Smooth muscle cell (in vitro differentiated cells): ENCODE data around the gene SLC1A1. TPM values are rescaled to one million over a fixed set of nuclear protein-coding genes. Genes with fewer than 3 reads are reported as not detected.

Experiments used
- DNase-seq: peaks from one replicate; lab custom pipeline; 2025; ENCODE audit not compliant: unreplicated experiment; lab: John Stamatoyannopoulos, UW
- H2AFZ ChIP-seq: fragments of 200-600 bp; sonication (generic); 2 replicates; pipeline ENCODE4 v1.6.0; 2016; ENCODE audit warnings: antibody characterized with exemption, low read depth, mild to moderate bottlenecking
- H3F3A ChIP-seq: fragments of 200-600 bp; sonication (generic); 2 replicates; pipeline ENCODE4 v1.6.0; 2017; ENCODE audit warnings: antibody characterized with exemption, low read depth
- H3K27ac ChIP-seq: fragments of 200-600 bp; sonication (generic); 2 replicates; pipeline ENCODE4 v1.5.1; 2016; ENCODE audit warnings: low read depth, mild to moderate bottlenecking
- H3K27me3 ChIP-seq: fragments of 200-600 bp; sonication (generic); 2 replicates; pipeline ENCODE4 v1.6.1; 2016; ENCODE audit warnings: low read depth, mild to moderate bottlenecking
- H3K36me3 ChIP-seq: fragments of 200-600 bp; sonication (generic); 2 replicates; pipeline ENCODE4 v1.5.1; 2016; ENCODE audit warnings: low read depth
- H3K4me1 ChIP-seq: fragments of 200-600 bp; sonication (generic); 2 replicates; pipeline ENCODE4 v1.5.1; 2016; ENCODE audit warnings: low read depth
- H3K4me2 ChIP-seq: fragments of 200-600 bp; sonication (generic); 2 replicates; pipeline ENCODE4 v1.6.0; 2016; ENCODE audit warnings: mild to moderate bottlenecking
- H3K4me3 ChIP-seq: fragments of 200-600 bp; sonication (generic); 2 replicates; pipeline ENCODE4 v1.5.1; 2016; ENCODE audit warnings: mild to moderate bottlenecking
- H3K79me2 ChIP-seq: fragments of 200-600 bp; sonication (generic); 2 replicates; pipeline ENCODE4 v1.6.0; 2016; ENCODE audit warnings: low read depth, mild to moderate bottlenecking
- H3K9ac ChIP-seq: fragments of 200-600 bp; sonication (generic); 2 replicates; pipeline ENCODE4 v1.6.0; 2016; ENCODE audit warnings: low read depth
- H3K9me3 ChIP-seq: fragments of 200-600 bp; sonication (generic); replicated peaks from 2 replicates; pipeline ENCODE4 v1.5.1; 2016; ENCODE audit warnings: low read depth
- H4K20me1 ChIP-seq: fragments of 200-600 bp; sonication (generic); 2 replicates; pipeline ENCODE4 v1.6.0; 2016; ENCODE audit warnings: low read depth
- WGBS: methylation state at CpG from one replicate; pipeline ENCODE4 v1.1.7; 2016; ENCODE audit warnings: low lambda C conversion rate; 5-methylcytosine and 5-hydroxymethylcytosine counted together
- polyA plus RNA-seq: library from polyadenylated mRNA; unstranded; fragments of >200 nt; fragmentation: Nextera tagmentation; extraction: Ambion mirVana; gene quantifications from 2 replicates; pipeline ENCODE4 v1.2.1, GENCODE V29; 2016
- total RNA-seq: library from RNA; depleted of rRNA; stranded (reverse); fragments of >200 nt; gene quantifications from 2 replicates; pipeline ENCODE4 v1.2.3, GENCODE V29; 2014
- TF ChIP-seq, protein P1 (sequence below): fragments of 200-600 bp; sonication (generic); IDR thresholded peaks from 2 replicates; pipeline ENCODE4 v1.5.1; 2017; ENCODE audit warnings: borderline replicate concordance, mild to moderate bottlenecking, antibody characterized with exemption; ENCODE audit not compliant: insufficient read depth, poor library complexity, severe bottlenecking

Gene SLC1A1
- total and polyA plus RNA-seq, 2 experiments from 2014 or later: 11.3 to 15.6 TPM

DNA sequence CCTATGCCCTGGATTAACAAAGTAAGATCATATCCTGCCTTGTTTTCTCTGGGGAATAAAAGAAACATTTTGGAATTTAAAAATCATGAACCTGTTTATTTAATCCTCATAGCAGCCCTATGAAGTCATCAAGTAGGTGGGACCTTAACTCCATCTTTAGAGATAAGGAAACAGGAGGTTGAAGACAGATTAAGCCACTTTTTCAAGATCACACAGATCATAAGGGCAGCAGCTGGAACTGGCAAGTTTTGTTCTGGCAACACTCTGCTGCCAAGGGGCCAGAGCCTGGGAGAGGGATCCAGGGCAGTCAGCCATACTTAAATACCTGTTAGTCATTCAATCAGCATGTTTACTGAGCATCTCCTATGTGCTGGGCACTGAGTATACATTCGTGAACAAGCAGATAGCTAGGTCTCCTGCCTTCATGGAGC, 63.7 kb downstream of the SLC1A1 start:
- TF ChIP-seq, protein P1, sequence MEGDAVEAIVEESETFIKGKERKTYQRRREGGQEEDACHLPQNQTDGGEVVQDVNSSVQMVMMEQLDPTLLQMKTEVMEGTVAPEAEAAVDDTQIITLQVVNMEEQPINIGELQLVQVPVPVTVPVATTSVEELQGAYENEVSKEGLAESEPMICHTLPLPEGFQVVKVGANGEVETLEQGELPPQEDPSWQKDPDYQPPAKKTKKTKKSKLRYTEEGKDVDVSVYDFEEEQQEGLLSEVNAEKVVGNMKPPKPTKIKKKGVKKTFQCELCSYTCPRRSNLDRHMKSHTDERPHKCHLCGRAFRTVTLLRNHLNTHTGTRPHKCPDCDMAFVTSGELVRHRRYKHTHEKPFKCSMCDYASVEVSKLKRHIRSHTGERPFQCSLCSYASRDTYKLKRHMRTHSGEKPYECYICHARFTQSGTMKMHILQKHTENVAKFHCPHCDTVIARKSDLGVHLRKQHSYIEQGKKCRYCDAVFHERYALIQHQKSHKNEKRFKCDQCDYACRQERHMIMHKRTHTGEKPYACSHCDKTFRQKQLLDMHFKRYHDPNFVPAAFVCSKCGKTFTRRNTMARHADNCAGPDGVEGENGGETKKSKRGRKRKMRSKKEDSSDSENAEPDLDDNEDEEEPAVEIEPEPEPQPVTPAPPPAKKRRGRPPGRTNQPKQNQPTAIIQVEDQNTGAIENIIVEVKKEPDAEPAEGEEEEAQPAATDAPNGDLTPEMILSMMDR: no peak
- Histone ChIP-seq H3K9ac (no peak overlapping the region), H2AFZ (no peak overlapping the region), H3K4me2 (no peak overlapping the region), H3F3A (no peaks in the 10 kb centered on the region), H3K4me3 (no peak overlapping the region), H3K27me3 (no peaks in the 10 kb centered on the region), H3K79me2 (no peaks in the 10 kb centered on the region), H3K36me3 (no peaks in the 10 kb centered on the region), H3K27ac (no peak overlapping the region), H3K4me1 (no peaks in the 10 kb centered on the region), H3K9me3 (no peaks in the 10 kb centered on the region), H4K20me1 (no peaks in the 10 kb centered on the region)
- DNase-seq: no peak
- WGBS: 91% methylated on average over 1 of the region's 1 CpG

DNA sequence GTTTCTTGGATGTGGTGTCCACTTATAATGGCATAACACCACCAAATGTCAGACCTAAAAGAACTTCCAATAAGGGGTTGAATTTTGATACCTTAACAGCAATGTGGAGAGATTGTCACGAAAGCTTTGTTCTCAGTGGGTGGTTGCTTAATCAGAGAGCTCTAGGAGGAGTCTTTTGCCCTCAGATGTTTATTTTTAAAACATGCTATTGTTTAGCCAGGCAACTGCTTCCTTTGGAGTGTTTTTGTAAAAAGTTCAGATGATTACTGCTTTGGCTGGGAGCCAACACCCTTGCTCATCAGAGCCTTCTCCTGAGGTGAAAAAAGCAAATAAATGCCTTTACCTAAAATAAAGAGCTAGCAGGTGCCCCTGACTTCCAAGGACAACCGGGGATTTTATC, 65.0 kb downstream of the SLC1A1 start:
- H3K4me3 ChIP-seq: no peak overlapping the region
- WGBS: 90% methylated on average over 2 of the region's 2 CpGs
- H3K27me3 ChIP-seq: no peaks in the 10 kb centered on the region
- TF ChIP-seq, protein P1: no peak
- no peaks in the 10 kb centered on the region for H3K4me1 ChIP-seq
- no peak overlapping the region for H2AFZ ChIP-seq
- no peaks in the 10 kb centered on the region for H3K9me3 ChIP-seq
- no peaks in the 10 kb centered on the region for H3K79me2 ChIP-seq
- H3K36me3 ChIP-seq: no peaks in the 10 kb centered on the region
- H3K27ac ChIP-seq: no peak overlapping the region
- H3F3A ChIP-seq: no peaks in the 10 kb centered on the region
- H4K20me1 ChIP-seq: no peaks in the 10 kb centered on the region
- H3K9ac ChIP-seq: no peak overlapping the region
- DNase-seq: no peak
- no peak overlapping the region for H3K4me2 ChIP-seq

DNA sequence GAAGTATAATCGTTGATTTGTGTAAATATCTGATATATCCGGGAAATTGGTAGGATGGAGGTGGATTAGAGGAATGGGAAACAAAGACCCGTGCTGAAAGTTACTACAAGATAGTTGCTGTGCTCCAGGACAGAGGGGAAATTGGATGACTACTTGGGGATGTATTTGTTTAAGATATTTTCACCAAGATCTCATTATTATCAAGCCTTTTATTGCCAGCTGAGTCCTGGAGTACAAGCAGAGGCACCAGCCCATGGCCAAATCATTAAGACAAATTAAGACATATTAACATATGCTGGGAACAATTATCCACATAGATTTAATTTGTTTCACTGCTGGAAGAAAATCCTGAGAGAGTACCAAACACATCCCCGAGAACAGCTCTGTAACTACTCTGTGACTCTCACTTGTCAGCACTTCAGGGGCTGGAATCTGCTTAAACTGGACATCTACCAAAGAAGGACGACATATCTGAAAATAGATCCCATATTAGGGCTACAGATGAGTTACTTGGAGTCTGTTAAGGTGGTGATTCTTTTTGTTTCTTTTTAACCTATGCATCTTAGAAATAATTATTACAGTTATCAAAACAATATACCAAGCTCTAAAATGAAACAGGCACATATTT, 68.2 kb downstream of the SLC1A1 start:
- no peaks in the 10 kb centered on the region for H4K20me1 ChIP-seq
- WGBS: 81% methylated on average over 5 of the region's 5 CpGs
- no peak overlapping the region for H3K27ac ChIP-seq
- H3K36me3 ChIP-seq: no peaks in the 10 kb centered on the region
- TF ChIP-seq, protein P1: no peak
- no peak for DNase-seq
- no peaks in the 10 kb centered on the region for H3K79me2 ChIP-seq
- H3K9ac ChIP-seq: no peak overlapping the region
- no peak overlapping the region for H3K4me2 ChIP-seq
- no peak overlapping the region for H2AFZ ChIP-seq
- H3K4me3 ChIP-seq: no peak overlapping the region
- no peaks in the 10 kb centered on the region for H3K4me1 ChIP-seq
- H3K27me3 ChIP-seq: no peaks in the 10 kb centered on the region
- no peaks in the 10 kb centered on the region for H3F3A ChIP-seq
- no peaks in the 10 kb centered on the region for H3K9me3 ChIP-seq
